MG63 (cell line): Measurements from ENCODE around the gene TUBA3C. TPM values are rescaled to one million over a fixed set of nuclear protein-coding genes. Genes with fewer than 3 reads are reported as not detected.

Experiments
- DNase-seq: peaks from one replicate; pipeline ENCODE4 v3.0.0-alpha.2; 2020
- H3K27me3 ChIP-seq: fragments of 250-450 bp; sonication (Bioruptor Pico); 2 replicates; pipeline ENCODE4 v1.5.1; 2020; ENCODE audit warnings: mild to moderate bottlenecking, moderate library complexity
- H3K36me3 ChIP-seq: fragments of 250-450 bp; sonication (Bioruptor Pico); 2 replicates; pipeline ENCODE4 v1.5.1; 2020; ENCODE audit warnings: mild to moderate bottlenecking, moderate library complexity
- H3K4me3 ChIP-seq: fragments of 250-450 bp; sonication (Bioruptor Pico); 2 replicates; pipeline ENCODE4 v1.5.1; 2020; ENCODE audit warnings: mild to moderate bottlenecking, moderate library complexity
- H3K9me3 ChIP-seq: fragments of 250-450 bp; sonication (Bioruptor Pico); 2 replicates; pipeline ENCODE4 v1.5.1; 2020; ENCODE audit warnings: mild to moderate bottlenecking, moderate library complexity
- total RNA-seq: library from RNA; depleted of rRNA; stranded (reverse); fragments of >200 nt; shearing (Covaris generic); gene quantifications from 2 replicates; pipeline ENCODE4 v1.2.3, GENCODE V29; 2014; ENCODE audit warnings: low replicate concordance

The TUBA3C gene
- total RNA-seq, 1 experiment from 2014 or later: not detected

- H3K36me3 ChIP-seq: no peaks in the 10 kb centered on the region
- H3K4me3 ChIP-seq: no peak overlapping the region
- DNase-seq: no peak
- 0 out of 2 replicates have a peak, but pooled peaks cover 7% of the 10 kb centered on the region for H3K9me3 ChIP-seq
- no peaks in the 10 kb centered on the region for H3K27me3 ChIP-seq
These were observed 29.9 kb downstream of the TUBA3C start for GRCh38 chr13:19151581-19152263.

GRCh38 chr13:19150712-19151228 lies 30.9 kb downstream of the TUBA3C start:
- no peaks in the 10 kb centered on the region for H3K36me3 ChIP-seq
- 0 out of 2 replicates have a peak, but pooled peaks cover 7% of the 10 kb centered on the region for H3K9me3 ChIP-seq
- H3K27me3 ChIP-seq: no peaks in the 10 kb centered on the region
- H3K4me3 ChIP-seq: no peak overlapping the region
- no peak for DNase-seq

DNA sequence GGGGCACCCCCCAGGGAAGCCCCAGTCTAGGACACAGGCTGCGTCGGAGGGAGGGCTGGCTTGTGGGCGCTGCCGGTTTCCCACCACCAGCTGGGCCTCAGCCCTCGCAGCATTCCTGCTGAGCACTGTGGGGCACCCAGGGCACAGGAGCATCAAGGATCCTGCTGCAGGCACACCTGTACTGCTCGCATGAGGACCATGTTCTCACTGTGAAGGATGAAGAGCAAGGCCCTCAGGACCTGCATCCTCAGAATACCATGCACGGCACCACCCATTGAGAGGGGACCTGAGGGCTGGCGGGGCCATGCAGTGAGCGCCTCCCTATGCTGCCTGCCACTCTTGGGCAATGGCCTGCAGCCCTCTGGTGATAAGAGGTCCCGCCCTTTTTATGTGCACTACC lies 31.4 kb downstream of the TUBA3C start:
- no peaks in the 10 kb centered on the region for H3K27me3 ChIP-seq
- DNase-seq: no peak
- no peaks in the 10 kb centered on the region for H3K36me3 ChIP-seq
- 0 out of 2 replicates have a peak, but pooled peaks cover 7% of the 10 kb centered on the region for H3K9me3 ChIP-seq
- H3K4me3 ChIP-seq: no peak overlapping the region

DNA sequence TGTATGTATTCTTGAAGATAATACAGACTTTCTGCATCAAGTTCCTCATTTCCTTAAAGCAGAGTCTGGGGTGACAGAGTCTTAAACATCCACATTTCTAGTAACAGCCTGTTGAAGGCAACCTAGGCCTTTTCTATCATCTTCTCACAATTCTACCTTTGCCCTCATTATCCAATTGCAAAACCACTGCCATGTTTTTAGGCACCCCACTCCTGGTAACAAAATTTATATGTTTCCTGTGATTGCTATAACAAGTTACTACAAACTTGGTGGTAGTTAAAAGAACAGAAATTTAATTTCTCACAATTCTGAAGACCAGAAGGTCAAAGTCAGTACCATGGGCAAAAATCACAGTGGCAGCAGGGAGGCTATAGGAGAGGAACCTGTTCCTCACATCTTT lies 33.1 kb downstream of the TUBA3C start:
- Histone ChIP-seq H3K9me3 (0 out of 2 replicates have a peak, but pooled peaks cover 7% of the 10 kb centered on the region), H3K4me3 (no peak overlapping the region), H3K27me3 (no peaks in the 10 kb centered on the region), H3K36me3 (no peaks in the 10 kb centered on the region)
- no peak for DNase-seq
